Measurements from ENCODE around the gene MED13L. TPM values are rescaled to one million over a fixed set of nuclear protein-coding genes. Genes with fewer than 3 reads are reported as not detected.

The MED13L gene
- total RNA-seq, 2 donors from 2014 or later, result 55.0 to 64.1 TPM

GRCh38 chr12:115975411-115975810, 302.1 kb downstream of the MED13L start:
- H3K27ac ChIP-seq, result no peak overlapping the region
- no peak for TF ChIP-seq CTCF (IDR thresholded peaks at IDR 0.05)
- no peak for DNase-seq (ENCODE audit: low spot score)
- no peak overlapping the region for H3K4me3 ChIP-seq
- no peaks in the 10 kb centered on the region for H3K27me3 ChIP-seq
- H3K9me3 ChIP-seq, result no peaks in the 10 kb centered on the region
- H3K4me1 ChIP-seq, result peaks cover 0 to 14% of the 10 kb centered on the region in 2 donors
- H3K36me3 ChIP-seq, result peaks cover 48% of the 10 kb centered on the region

- H3K36me3 ChIP-seq, result peaks cover 53% of the 10 kb centered on the region
- no peak for DNase-seq (ENCODE audit: low spot score)
- no peak overlapping the region for H3K27ac ChIP-seq
- no peak for TF ChIP-seq CTCF (IDR thresholded peaks at IDR 0.05)
- no peaks in the 10 kb centered on the region for H3K9me3 ChIP-seq
- H3K4me1 ChIP-seq, result peaks cover 0 to 10% of the 10 kb centered on the region in 2 donors
- no peaks in the 10 kb centered on the region for H3K27me3 ChIP-seq
- H3K4me3 ChIP-seq, result no peak overlapping the region
Measured at GRCh38 chr12:115973968-115974724, 303.3 kb downstream of the MED13L start.

- Histone ChIP-seq H3K4me1 (peaks cover 0 to 7% of the 10 kb centered on the region in 2 donors), H3K9me3 (no peaks in the 10 kb centered on the region), H3K4me3 (no peak overlapping the region), H3K27ac (no peak overlapping the region), H3K36me3 (peaks cover 64% of the 10 kb centered on the region), H3K27me3 (no peaks in the 10 kb centered on the region)
- no peak for TF ChIP-seq CTCF (IDR thresholded peaks at IDR 0.05)
- DNase-seq (ENCODE audit: low spot score), result no peak
Measured at GRCh38 chr12:115973066-115973465, 304.4 kb downstream of the MED13L start.

- Histone ChIP-seq H3K27ac (no peak overlapping the region), H3K36me3 (peaks cover 72% of the 10 kb centered on the region), H3K4me1 (peaks cover 0 to 7% of the 10 kb centered on the region in 2 donors), H3K9me3 (no peaks in the 10 kb centered on the region), H3K27me3 (no peaks in the 10 kb centered on the region), H3K4me3 (no peak overlapping the region)
- no peak for TF ChIP-seq CTCF (IDR thresholded peaks at IDR 0.05)
- DNase-seq (ENCODE audit: low spot score), result no peak
Measured at GRCh38 chr12:115972241-115972640, 305.3 kb downstream of the MED13L start.

GRCh38 chr12:115968211-115968610, 309.3 kb downstream of the MED13L start:
- H3K27me3 ChIP-seq, result no peaks in the 10 kb centered on the region
- no peak overlapping the region for H3K27ac ChIP-seq
- peaks cover 87% of the 10 kb centered on the region for H3K36me3 ChIP-seq
- H3K9me3 ChIP-seq, result no peaks in the 10 kb centered on the region
- no peak for TF ChIP-seq CTCF (IDR thresholded peaks at IDR 0.05)
- H3K4me1 ChIP-seq, result peaks cover 0 to 6% of the 10 kb centered on the region in 2 donors
- no peak for DNase-seq (ENCODE audit: low spot score)
- H3K4me3 ChIP-seq, result no peak overlapping the region

GRCh38 chr12:115966376-115966775, 311.1 kb downstream of the MED13L start:
- Histone ChIP-seq H3K9me3 (no peaks in the 10 kb centered on the region), H3K36me3 (peaks cover 92% of the 10 kb centered on the region), H3K27me3 (no peaks in the 10 kb centered on the region), H3K4me1 (no peaks in the 10 kb centered on the region), H3K27ac (no peak overlapping the region), H3K4me3 (no peak overlapping the region)
- no peak for DNase-seq (ENCODE audit: low spot score)
- no peak for TF ChIP-seq CTCF (IDR thresholded peaks at IDR 0.05)

All from right atrium auricular region (tissue), 2 donors.